ENCODE results near the gene IQSEC2. TPM values are rescaled to one million over a fixed set of nuclear protein-coding genes. Genes with fewer than 3 reads are reported as not detected.

The IQSEC2 gene
- total RNA-seq, 1 experiment from 2014 or later, result 45.7 TPM

- intact Hi-C loops (cut with micrococcal nuclease; ENCODE audit: unreplicated experiment), result no loop called here
- ChIA-PET POLR2A (ENCODE audit: unreplicated experiment) (no interaction called here), CTCF (no interaction called here)
- Histone ChIP-seq H3K4me3 (no peak overlapping the region), H4K20me1 (ENCODE audit: insufficient read depth) (no peaks in the 10 kb centered on the region), H3K4me2 (no peak overlapping the region), H3K4me1 (replicated peaks; ENCODE audit: insufficient read depth) (no peaks in the 10 kb centered on the region), H3K27ac (no peak overlapping the region), H3K27me3 (ENCODE audit: insufficient read depth, low read depth) (no peaks in the 10 kb centered on the region), H3K79me2 (ENCODE audit: low read depth) (no peaks in the 10 kb centered on the region), H2AFZ (no peak overlapping the region), H3K36me3 (ENCODE audit: low read depth) (no peaks in the 10 kb centered on the region), H3K9me3 (ENCODE audit: insufficient read depth, low read depth) (no peaks in the 10 kb centered on the region), H3K9me2 (ENCODE audit: insufficient read depth) (no peaks in the 10 kb centered on the region), H3F3A (ENCODE audit: insufficient read depth, low read depth) (no peaks in the 10 kb centered on the region)
- BruUV-seq (replicated peaks), result no TSS peak
- TF ChIP-seq, protein P1, sequence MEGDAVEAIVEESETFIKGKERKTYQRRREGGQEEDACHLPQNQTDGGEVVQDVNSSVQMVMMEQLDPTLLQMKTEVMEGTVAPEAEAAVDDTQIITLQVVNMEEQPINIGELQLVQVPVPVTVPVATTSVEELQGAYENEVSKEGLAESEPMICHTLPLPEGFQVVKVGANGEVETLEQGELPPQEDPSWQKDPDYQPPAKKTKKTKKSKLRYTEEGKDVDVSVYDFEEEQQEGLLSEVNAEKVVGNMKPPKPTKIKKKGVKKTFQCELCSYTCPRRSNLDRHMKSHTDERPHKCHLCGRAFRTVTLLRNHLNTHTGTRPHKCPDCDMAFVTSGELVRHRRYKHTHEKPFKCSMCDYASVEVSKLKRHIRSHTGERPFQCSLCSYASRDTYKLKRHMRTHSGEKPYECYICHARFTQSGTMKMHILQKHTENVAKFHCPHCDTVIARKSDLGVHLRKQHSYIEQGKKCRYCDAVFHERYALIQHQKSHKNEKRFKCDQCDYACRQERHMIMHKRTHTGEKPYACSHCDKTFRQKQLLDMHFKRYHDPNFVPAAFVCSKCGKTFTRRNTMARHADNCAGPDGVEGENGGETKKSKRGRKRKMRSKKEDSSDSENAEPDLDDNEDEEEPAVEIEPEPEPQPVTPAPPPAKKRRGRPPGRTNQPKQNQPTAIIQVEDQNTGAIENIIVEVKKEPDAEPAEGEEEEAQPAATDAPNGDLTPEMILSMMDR (conservative IDR thresholded peaks at IDR 0.05), result no peak
- TF ChIP-seq EZH2 (IDR thresholded peaks at IDR 0.05; ENCODE audit: low read depth), result no peak
- DNase-seq, result no peak
Measured at GRCh38 chrX:53305219-53305995, 24.0 kb upstream of the IQSEC2 start.

DNA sequence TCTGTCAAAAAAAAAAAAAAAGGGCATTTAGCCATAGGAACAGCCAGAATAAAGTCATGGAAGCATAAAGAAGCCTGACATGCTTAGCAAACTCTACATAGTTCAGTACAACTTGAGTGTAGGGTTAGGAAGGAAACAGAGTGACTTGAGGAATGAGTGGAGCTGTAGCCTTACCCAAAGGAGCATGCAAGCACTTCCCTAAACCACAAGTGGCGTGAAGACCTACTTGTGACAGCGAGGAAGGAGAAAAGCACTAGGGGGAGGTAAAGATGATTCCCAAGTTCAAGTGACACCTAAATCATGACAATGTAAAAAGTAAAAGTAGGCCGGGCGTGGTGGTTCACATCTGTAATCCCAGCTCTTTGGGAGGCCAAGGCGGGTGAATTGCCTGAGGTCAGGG is 21.8 kb upstream of the IQSEC2 start:
- H3K9me3 ChIP-seq (ENCODE audit: insufficient read depth, low read depth), result no peaks in the 10 kb centered on the region
- no peak overlapping the region for H2AFZ ChIP-seq
- H3K79me2 ChIP-seq (ENCODE audit: low read depth), result no peaks in the 10 kb centered on the region
- H4K20me1 ChIP-seq (ENCODE audit: insufficient read depth), result no peaks in the 10 kb centered on the region
- H3K9me2 ChIP-seq (ENCODE audit: insufficient read depth), result no peaks in the 10 kb centered on the region
- POLR2A ChIA-PET (ENCODE audit: unreplicated experiment), result no interaction called here
- no peak for DNase-seq
- no peaks in the 10 kb centered on the region for H3F3A ChIP-seq (ENCODE audit: insufficient read depth, low read depth)
- TF ChIP-seq, protein P1 (conservative IDR thresholded peaks at IDR 0.05), result no peak
- TF ChIP-seq EZH2 (IDR thresholded peaks at IDR 0.05; ENCODE audit: low read depth), result no peak
- H3K36me3 ChIP-seq (ENCODE audit: low read depth), result no peaks in the 10 kb centered on the region
- no peaks in the 10 kb centered on the region for H3K4me1 ChIP-seq (replicated peaks; ENCODE audit: insufficient read depth)
- CTCF ChIA-PET, result no interaction called here
- no TSS peak for BruUV-seq (replicated peaks)
- H3K27me3 ChIP-seq (ENCODE audit: insufficient read depth, low read depth), result no peaks in the 10 kb centered on the region
- no peak overlapping the region for H3K4me2 ChIP-seq
- no peak overlapping the region for H3K27ac ChIP-seq
- H3K4me3 ChIP-seq, result no peak overlapping the region
- intact Hi-C loops (cut with micrococcal nuclease; ENCODE audit: unreplicated experiment), result no loop called here

- no peaks in the 10 kb centered on the region for H3K9me3 ChIP-seq (ENCODE audit: insufficient read depth, low read depth)
- ChIA-PET CTCF (no interaction called here), POLR2A (ENCODE audit: unreplicated experiment) (interaction anchor here (0.5 kb wide), 1 partner anchor 118 kb away, joined by 7 read pairs; no protein-coding TSS in a partner anchor)
- DNase-seq, result no peak
- H3K27ac ChIP-seq, result no peak overlapping the region
- no peaks in the 10 kb centered on the region for H3K36me3 ChIP-seq (ENCODE audit: low read depth)
- no TSS peak for BruUV-seq (replicated peaks)
- no peaks in the 10 kb centered on the region for H3F3A ChIP-seq (ENCODE audit: insufficient read depth, low read depth)
- no peak overlapping the region for H3K4me2 ChIP-seq
- intact Hi-C loops (cut with micrococcal nuclease; ENCODE audit: unreplicated experiment), result no loop called here
- no peaks in the 10 kb centered on the region for H3K4me1 ChIP-seq (replicated peaks; ENCODE audit: insufficient read depth)
- H3K9me2 ChIP-seq (ENCODE audit: insufficient read depth), result no peaks in the 10 kb centered on the region
- H4K20me1 ChIP-seq (ENCODE audit: insufficient read depth), result no peaks in the 10 kb centered on the region
- no peak for TF ChIP-seq EZH2 (IDR thresholded peaks at IDR 0.05; ENCODE audit: low read depth)
- TF ChIP-seq, protein P1 (conservative IDR thresholded peaks at IDR 0.05), result no peak
- H3K79me2 ChIP-seq (ENCODE audit: low read depth), result no peaks in the 10 kb centered on the region
- no peaks in the 10 kb centered on the region for H3K27me3 ChIP-seq (ENCODE audit: insufficient read depth, low read depth)
- no peak overlapping the region for H3K4me3 ChIP-seq
- no peak overlapping the region for H2AFZ ChIP-seq
Measured at GRCh38 chrX:53300157-53300556, 18.8 kb upstream of the IQSEC2 start.

All from PC-9 (cell line).